A673 (cell line): ENCODE measurements around the gene SNRNP25.

ENCODE experiments used
- CTCF ChIP-seq: fragments of 300-800, 200-600 bp; sonication (generic); conservative IDR thresholded peaks from 2 replicates; pipeline ENCODE4 v1.5.1; 2017; ENCODE audit warnings: low read depth, mild to moderate bottlenecking, antibody characterized with exemption, low read length, moderate library complexity, mixed read lengths
- EZH2 ChIP-seq: fragments of 200-600 bp; sonication (generic); IDR thresholded peaks from 2 replicates; pipeline ENCODE4 v1.6.1; 2017; ENCODE audit warnings: borderline replicate concordance, low read depth, mild to moderate bottlenecking, mixed read lengths, antibody characterized with exemption, low read length; ENCODE audit not compliant: poor library complexity, severe bottlenecking

- no peak for TF ChIP-seq CTCF
- TF ChIP-seq EZH2, result no peak
Observed at GRCh38 chr16:54237-54581, 581 bp downstream of the SNRNP25 start.
